Smooth muscle cell (in vitro differentiated cells): ENCODE data around the gene INPP4B. TPM values are rescaled to one million over a fixed set of nuclear protein-coding genes. Genes with fewer than 3 reads are reported as not detected.

Experiments
- DNase-seq: peaks from one replicate; lab custom pipeline; 2025; ENCODE audit not compliant: unreplicated experiment; lab: John Stamatoyannopoulos, UW
- H2AFZ ChIP-seq: fragments of 200-600 bp; sonication (generic); 2 replicates; pipeline ENCODE4 v1.6.0; 2016; ENCODE audit warnings: antibody characterized with exemption, low read depth, mild to moderate bottlenecking
- H3F3A ChIP-seq: fragments of 200-600 bp; sonication (generic); 2 replicates; pipeline ENCODE4 v1.6.0; 2017; ENCODE audit warnings: antibody characterized with exemption, low read depth
- H3K27ac ChIP-seq: fragments of 200-600 bp; sonication (generic); 2 replicates; pipeline ENCODE4 v1.5.1; 2016; ENCODE audit warnings: low read depth, mild to moderate bottlenecking
- H3K27me3 ChIP-seq: fragments of 200-600 bp; sonication (generic); 2 replicates; pipeline ENCODE4 v1.6.1; 2016; ENCODE audit warnings: low read depth, mild to moderate bottlenecking
- H3K36me3 ChIP-seq: fragments of 200-600 bp; sonication (generic); 2 replicates; pipeline ENCODE4 v1.5.1; 2016; ENCODE audit warnings: low read depth
- H3K4me1 ChIP-seq: fragments of 200-600 bp; sonication (generic); 2 replicates; pipeline ENCODE4 v1.5.1; 2016; ENCODE audit warnings: low read depth
- H3K4me2 ChIP-seq: fragments of 200-600 bp; sonication (generic); 2 replicates; pipeline ENCODE4 v1.6.0; 2016; ENCODE audit warnings: mild to moderate bottlenecking
- H3K4me3 ChIP-seq: fragments of 200-600 bp; sonication (generic); 2 replicates; pipeline ENCODE4 v1.5.1; 2016; ENCODE audit warnings: mild to moderate bottlenecking
- H3K79me2 ChIP-seq: fragments of 200-600 bp; sonication (generic); 2 replicates; pipeline ENCODE4 v1.6.0; 2016; ENCODE audit warnings: low read depth, mild to moderate bottlenecking
- H3K9ac ChIP-seq: fragments of 200-600 bp; sonication (generic); 2 replicates; pipeline ENCODE4 v1.6.0; 2016; ENCODE audit warnings: low read depth
- H3K9me3 ChIP-seq: fragments of 200-600 bp; sonication (generic); replicated peaks from 2 replicates; pipeline ENCODE4 v1.5.1; 2016; ENCODE audit warnings: low read depth
- H4K20me1 ChIP-seq: fragments of 200-600 bp; sonication (generic); 2 replicates; pipeline ENCODE4 v1.6.0; 2016; ENCODE audit warnings: low read depth
- WGBS: methylation state at CpG from one replicate; pipeline ENCODE4 v1.1.7; 2016; ENCODE audit warnings: low lambda C conversion rate; 5-methylcytosine and 5-hydroxymethylcytosine counted together
- polyA plus RNA-seq: library from polyadenylated mRNA; unstranded; fragments of >200 nt; fragmentation: Nextera tagmentation; extraction: Ambion mirVana; gene quantifications from 2 replicates; pipeline ENCODE4 v1.2.1, GENCODE V29; 2016
- total RNA-seq: library from RNA; depleted of rRNA; stranded (reverse); fragments of >200 nt; gene quantifications from 2 replicates; pipeline ENCODE4 v1.2.3, GENCODE V29; 2014
- TF ChIP-seq, protein P1 (sequence below): fragments of 200-600 bp; sonication (generic); IDR thresholded peaks from 2 replicates; pipeline ENCODE4 v1.5.1; 2017; ENCODE audit warnings: borderline replicate concordance, mild to moderate bottlenecking, antibody characterized with exemption; ENCODE audit not compliant: insufficient read depth, poor library complexity, severe bottlenecking

INPP4B gene
- total and polyA plus RNA-seq, 2 experiments from 2014 or later = 2.0 to 10.9 TPM

DNA sequence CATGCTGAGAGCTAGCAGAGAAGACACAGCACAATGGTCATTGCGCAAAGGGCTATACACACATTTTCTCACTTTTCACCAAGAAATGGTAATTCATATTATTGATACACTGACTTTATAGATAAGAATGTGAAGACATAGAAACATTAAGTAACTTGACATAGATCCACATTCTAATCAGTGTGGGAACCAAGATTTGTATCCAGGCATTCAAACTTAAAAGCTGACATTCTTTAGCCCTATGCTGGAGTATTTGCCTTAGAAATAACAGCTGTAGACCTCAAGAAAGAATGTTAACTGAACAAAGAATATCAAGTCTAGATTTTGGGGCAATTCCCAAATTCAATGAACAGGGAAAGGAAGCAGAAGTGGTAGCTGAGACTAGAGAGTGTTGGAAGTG, 824.9 kb downstream of the INPP4B start:
- DNase-seq = no peak
- no peaks in the 10 kb centered on the region for H4K20me1 ChIP-seq
- H3K27ac ChIP-seq = no peak overlapping the region
- H2AFZ ChIP-seq = no peak overlapping the region
- H3K4me2 ChIP-seq = no peak overlapping the region
- 93% methylated on average over 1 of the region's 1 CpG for WGBS
- H3K4me3 ChIP-seq = no peak overlapping the region
- no peaks in the 10 kb centered on the region for H3K4me1 ChIP-seq
- no peak overlapping the region for H3K9ac ChIP-seq
- TF ChIP-seq, protein P1, sequence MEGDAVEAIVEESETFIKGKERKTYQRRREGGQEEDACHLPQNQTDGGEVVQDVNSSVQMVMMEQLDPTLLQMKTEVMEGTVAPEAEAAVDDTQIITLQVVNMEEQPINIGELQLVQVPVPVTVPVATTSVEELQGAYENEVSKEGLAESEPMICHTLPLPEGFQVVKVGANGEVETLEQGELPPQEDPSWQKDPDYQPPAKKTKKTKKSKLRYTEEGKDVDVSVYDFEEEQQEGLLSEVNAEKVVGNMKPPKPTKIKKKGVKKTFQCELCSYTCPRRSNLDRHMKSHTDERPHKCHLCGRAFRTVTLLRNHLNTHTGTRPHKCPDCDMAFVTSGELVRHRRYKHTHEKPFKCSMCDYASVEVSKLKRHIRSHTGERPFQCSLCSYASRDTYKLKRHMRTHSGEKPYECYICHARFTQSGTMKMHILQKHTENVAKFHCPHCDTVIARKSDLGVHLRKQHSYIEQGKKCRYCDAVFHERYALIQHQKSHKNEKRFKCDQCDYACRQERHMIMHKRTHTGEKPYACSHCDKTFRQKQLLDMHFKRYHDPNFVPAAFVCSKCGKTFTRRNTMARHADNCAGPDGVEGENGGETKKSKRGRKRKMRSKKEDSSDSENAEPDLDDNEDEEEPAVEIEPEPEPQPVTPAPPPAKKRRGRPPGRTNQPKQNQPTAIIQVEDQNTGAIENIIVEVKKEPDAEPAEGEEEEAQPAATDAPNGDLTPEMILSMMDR = no peak
- no peaks in the 10 kb centered on the region for H3F3A ChIP-seq
- no peaks in the 10 kb centered on the region for H3K79me2 ChIP-seq
- no peaks in the 10 kb centered on the region for H3K36me3 ChIP-seq
- H3K27me3 ChIP-seq = no peaks in the 10 kb centered on the region
- H3K9me3 ChIP-seq = no peaks in the 10 kb centered on the region

GRCh38 chr4:142016031-142016430, 830.1 kb downstream of the INPP4B start:
- Histone ChIP-seq H4K20me1 (no peaks in the 10 kb centered on the region), H2AFZ (no peak overlapping the region), H3K9me3 (no peaks in the 10 kb centered on the region), H3K27me3 (no peaks in the 10 kb centered on the region), H3K4me1 (no peaks in the 10 kb centered on the region), H3K9ac (no peak overlapping the region), H3K4me2 (no peak overlapping the region), H3K36me3 (no peaks in the 10 kb centered on the region), H3K27ac (no peak overlapping the region), H3K79me2 (no peaks in the 10 kb centered on the region), H3K4me3 (no peak overlapping the region), H3F3A (no peaks in the 10 kb centered on the region)
- no peak for DNase-seq
- TF ChIP-seq, protein P1 = no peak

GRCh38 chr4:142009751-142010150, 836.4 kb downstream of the INPP4B start:
- no peaks in the 10 kb centered on the region for H3K27me3 ChIP-seq
- no peaks in the 10 kb centered on the region for H3K79me2 ChIP-seq
- H3K4me3 ChIP-seq = no peak overlapping the region
- DNase-seq = no peak
- TF ChIP-seq, protein P1 = no peak
- no peak overlapping the region for H2AFZ ChIP-seq
- no peak overlapping the region for H3K9ac ChIP-seq
- H3K9me3 ChIP-seq = no peaks in the 10 kb centered on the region
- no peaks in the 10 kb centered on the region for H3K4me1 ChIP-seq
- no peaks in the 10 kb centered on the region for H3K36me3 ChIP-seq
- no peak overlapping the region for H3K4me2 ChIP-seq
- H4K20me1 ChIP-seq = no peaks in the 10 kb centered on the region
- WGBS = 82% methylated on average over 2 of the region's 2 CpGs
- no peaks in the 10 kb centered on the region for H3F3A ChIP-seq
- no peak overlapping the region for H3K27ac ChIP-seq

DNA sequence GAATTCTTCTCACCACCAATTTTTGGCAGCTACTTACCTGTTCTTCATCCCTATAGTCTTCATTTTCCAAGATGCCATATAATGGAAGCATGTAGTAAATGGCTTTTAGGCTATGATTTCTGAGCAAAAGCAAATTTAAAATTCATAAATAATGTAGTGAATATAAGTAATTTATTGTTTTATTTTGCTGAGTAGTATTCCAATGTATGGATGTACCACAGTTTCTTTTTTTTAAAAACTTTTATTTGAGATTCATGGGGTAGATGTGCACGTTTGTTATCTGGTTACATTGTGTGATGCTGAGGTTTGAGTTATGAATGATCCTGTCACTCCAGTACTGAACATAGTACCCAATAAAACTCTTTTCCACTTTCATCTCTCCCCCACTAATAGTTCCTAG, 840.6 kb downstream of the INPP4B start:
- Histone ChIP-seq H2AFZ (no peak overlapping the region), H3K4me1 (no peaks in the 10 kb centered on the region), H3K9me3 (no peaks in the 10 kb centered on the region), H3K9ac (no peak overlapping the region), H4K20me1 (no peaks in the 10 kb centered on the region), H3K27ac (no peak overlapping the region), H3K27me3 (no peaks in the 10 kb centered on the region), H3F3A (no peaks in the 10 kb centered on the region), H3K79me2 (no peaks in the 10 kb centered on the region), H3K36me3 (no peaks in the 10 kb centered on the region), H3K4me2 (no peak overlapping the region), H3K4me3 (no peak overlapping the region)
- DNase-seq = no peak
- WGBS = 97% methylated on average over 1 of the region's 1 CpG
- TF ChIP-seq, protein P1 = no peak
